ENCODE results near the gene PIP5K1A.

PIP5K1A gene

DNA sequence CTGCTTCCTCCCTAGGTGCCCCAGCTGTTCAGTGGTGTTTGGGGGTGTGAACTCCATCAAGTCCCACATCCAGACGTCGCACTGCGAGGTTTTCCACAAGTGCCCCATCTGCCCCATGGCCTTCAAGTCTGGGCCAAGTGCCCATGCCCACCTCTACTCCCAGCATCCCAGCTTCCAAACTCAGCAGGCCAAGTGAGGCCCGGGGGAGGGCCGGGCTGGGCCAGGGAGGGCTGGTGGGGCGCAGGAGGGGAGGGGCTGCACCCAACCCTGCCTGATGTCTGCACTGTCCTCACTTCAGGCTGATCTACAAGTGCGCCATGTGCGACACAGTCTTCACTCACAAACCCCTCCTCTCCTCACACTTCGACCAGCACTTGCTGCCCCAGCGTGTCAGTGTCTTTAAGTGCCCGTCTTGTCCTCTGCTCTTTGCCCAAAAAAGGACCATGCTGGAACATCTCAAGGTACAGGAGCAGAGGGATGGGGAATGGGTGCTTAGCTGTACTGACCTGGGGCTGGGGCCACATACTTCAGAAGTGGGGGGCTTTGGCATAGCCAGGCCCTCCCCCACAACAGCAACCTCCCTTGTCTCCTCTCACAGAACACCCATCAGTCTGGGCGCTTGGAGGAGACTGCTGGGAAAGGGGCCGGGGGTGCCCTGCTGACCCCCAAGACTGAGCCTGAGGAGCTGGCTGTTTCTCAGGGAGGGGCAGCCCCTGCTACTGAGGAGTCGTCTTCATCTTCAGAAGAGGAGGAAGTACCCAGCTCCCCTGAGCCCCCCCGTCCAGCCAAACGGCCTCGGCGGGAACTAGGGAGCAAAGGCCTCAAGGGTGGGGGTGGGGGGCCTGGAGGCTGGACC lies 91.0 kb downstream of the PIP5K1A start:
- DNase-seq: no peak

DNA sequence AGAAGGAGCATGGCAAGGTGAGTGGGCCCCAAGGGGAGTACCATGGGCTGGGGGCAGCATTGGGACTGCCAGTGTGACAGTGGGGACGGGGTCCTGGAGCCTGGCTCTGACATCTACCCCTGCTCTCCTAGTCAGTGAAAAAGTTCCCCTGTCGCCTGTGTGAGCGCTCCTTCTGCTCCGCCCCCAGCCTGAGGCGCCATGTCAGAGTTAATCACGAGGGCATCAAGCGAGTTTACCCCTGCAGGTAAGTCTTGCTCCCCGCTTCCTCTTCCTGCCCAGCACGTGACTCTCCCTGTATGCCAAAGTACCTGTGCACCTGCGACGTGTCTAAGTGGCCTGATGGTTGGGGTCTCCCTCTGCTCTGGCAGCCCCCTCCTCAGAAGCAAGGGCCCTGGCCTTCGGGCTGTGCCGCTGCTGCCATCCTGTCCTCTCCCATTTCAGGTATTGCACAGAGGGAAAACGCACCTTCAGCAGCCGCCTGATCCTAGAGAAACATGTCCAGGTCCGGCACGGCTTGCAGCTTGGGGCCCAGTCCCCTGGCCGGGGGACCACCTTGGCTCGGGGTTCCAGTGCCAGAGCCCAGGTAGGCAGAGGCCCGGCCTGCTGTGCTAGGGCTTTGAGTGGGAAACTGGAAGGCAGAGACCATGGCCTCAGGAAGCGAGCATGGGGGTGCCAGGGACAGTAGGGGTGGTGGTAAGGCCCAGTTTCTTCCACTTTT lies 91.8 kb downstream of the PIP5K1A start:
- no peak for DNase-seq

- no peak for DNase-seq
Observed at GRCh38 chr1:151290709-151291303, 92.5 kb downstream of the PIP5K1A start.

DNA sequence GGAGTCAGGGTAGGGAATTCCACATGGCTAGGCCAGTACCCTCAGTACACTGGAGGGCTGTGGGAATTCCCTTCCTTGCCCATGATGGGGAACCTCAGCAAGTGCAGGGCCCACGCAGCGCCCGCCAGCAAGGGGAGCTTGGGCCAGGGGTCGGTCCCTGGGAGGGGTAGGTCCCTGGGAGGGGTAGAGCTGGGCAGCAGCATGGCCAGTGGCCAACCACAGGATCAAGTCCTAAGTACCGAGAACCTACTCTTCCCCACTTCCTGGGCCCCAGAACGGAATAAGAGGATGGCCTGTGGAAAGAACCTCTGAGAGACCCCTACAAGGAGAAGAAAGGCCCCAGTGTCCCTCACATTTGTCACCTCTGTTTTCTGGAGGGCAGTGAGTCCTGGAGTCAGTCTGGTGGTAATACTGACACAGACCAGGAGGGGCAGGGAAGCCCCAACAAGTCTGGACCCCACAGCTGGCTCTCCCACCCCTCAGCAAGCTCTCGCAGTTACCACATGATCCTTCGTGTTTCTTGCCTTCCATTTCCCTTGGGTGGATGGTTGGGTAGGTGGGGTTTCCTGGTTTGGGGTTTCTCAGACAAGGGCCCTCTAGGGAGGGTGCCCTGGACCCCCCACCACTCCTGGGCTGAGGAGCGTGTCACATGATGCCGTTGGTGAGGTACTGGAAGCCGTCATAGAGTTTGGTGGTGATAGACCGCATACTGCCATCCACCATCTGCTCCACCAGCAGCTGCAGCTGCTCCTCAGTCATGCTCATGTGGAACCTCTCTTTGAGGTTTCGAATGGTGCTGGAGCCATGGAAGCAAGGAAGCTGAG lies 94.1 kb downstream of the PIP5K1A start:
- no peak for DNase-seq

DNA sequence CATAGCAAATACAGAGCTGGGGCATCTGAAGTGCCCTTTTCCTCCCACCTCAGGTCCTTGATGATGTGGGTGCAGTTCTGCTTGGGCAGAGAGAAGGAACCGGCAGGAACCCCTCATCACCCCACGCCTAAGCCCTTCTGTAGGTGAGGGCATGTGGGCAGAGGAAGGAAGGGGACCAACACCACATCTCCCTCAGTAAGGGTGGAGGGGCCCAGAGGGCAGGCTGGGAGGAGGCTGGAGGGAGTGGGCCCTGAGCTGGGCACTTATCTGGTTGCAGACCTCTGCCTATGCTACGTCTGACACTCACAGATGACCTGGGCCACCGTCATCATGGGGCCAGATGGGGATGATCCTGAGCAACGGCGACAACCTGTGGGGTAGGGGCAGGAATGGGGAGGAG lies 94.7 kb downstream of the PIP5K1A start:
- no peak for DNase-seq

GRCh38 chr1:151294742-151295462 lies 96.5 kb downstream of the PIP5K1A start:
- DNase-seq: no peak
